ENCODE data around the gene ATP8A2. TPM values are rescaled to one million over a fixed set of nuclear protein-coding genes. Genes with fewer than 3 reads are reported as not detected.

Gene ATP8A2
- total RNA-seq, 2 experiments from 2014 or later = 0.92 to 0.94 TPM

DNA sequence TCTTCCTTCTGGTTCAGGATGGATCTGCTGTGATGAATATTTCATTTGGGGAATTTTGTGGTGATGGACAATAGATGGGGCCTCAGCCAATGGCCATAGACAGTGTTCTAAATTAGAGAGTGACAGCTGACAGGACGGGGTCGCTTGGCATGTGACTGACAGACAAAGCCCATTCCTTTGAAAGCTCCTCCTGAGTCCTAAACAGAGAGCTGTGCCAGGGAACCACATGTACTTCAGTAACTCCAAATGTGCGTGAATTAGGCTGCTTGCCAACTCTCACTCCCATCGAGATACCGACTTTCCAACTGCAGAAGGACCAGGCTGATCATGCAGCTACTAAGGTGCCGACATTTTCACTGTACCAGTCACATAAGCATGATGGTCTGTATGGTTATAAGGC lies 492.3 kb downstream of the ATP8A2 start:
- ChIA-PET POLR2A (no interaction called here), CTCF (no interaction called here)
- ATAC-seq (no peak), DNase-seq (no peak)
- Mint-ChIP-seq H3K4me1 (ENCODE audit: low read depth) (no peaks in the 10 kb centered on the region), H3K9me3 (no peaks in the 10 kb centered on the region), H3K4me3 (no peak overlapping the region), H3K36me3 (ENCODE audit: low read depth) (no peaks in the 10 kb centered on the region), H3K27ac (no peak overlapping the region), H3K27me3 (peaks cover 2% of the 10 kb centered on the region)
- TF ChIP-seq, protein P1, sequence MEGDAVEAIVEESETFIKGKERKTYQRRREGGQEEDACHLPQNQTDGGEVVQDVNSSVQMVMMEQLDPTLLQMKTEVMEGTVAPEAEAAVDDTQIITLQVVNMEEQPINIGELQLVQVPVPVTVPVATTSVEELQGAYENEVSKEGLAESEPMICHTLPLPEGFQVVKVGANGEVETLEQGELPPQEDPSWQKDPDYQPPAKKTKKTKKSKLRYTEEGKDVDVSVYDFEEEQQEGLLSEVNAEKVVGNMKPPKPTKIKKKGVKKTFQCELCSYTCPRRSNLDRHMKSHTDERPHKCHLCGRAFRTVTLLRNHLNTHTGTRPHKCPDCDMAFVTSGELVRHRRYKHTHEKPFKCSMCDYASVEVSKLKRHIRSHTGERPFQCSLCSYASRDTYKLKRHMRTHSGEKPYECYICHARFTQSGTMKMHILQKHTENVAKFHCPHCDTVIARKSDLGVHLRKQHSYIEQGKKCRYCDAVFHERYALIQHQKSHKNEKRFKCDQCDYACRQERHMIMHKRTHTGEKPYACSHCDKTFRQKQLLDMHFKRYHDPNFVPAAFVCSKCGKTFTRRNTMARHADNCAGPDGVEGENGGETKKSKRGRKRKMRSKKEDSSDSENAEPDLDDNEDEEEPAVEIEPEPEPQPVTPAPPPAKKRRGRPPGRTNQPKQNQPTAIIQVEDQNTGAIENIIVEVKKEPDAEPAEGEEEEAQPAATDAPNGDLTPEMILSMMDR (IDR thresholded peaks at IDR 0.05) = no peak
- intact Hi-C loops (cut with micrococcal nuclease) = no loop called here

DNA sequence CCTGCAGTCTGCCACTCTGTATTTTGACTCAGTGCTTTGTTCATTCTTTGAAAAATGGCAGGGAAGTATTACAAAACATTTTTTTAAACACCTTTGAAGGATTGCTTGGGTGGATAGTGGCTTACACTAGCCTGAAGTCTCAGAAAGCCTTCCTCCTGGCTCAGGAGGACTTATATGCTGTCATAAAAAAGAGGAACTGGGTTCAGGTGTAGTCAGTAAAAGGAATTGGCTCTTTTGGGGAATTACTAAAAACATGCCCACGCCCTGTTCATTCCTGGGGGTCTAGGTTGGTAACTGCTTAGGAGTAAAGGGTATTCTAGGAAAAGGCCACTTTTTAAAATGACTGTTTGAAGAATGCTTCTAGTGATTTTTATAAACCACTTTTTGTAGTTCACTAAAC lies 493.2 kb downstream of the ATP8A2 start:
- intact Hi-C loops (cut with micrococcal nuclease) = no loop called here
- DNase-seq = no peak
- H3K36me3 Mint-ChIP-seq (ENCODE audit: low read depth) = no peaks in the 10 kb centered on the region
- no peak for ATAC-seq
- H3K27me3 Mint-ChIP-seq = peaks cover 2% of the 10 kb centered on the region
- TF ChIP-seq, protein P1 (IDR thresholded peaks at IDR 0.05) = no peak
- no peaks in the 10 kb centered on the region for H3K4me1 Mint-ChIP-seq (ENCODE audit: low read depth)
- no peak overlapping the region for H3K4me3 Mint-ChIP-seq
- no peak overlapping the region for H3K27ac Mint-ChIP-seq
- POLR2A ChIA-PET = no interaction called here
- CTCF ChIA-PET = no interaction called here
- H3K9me3 Mint-ChIP-seq = no peaks in the 10 kb centered on the region

DNA sequence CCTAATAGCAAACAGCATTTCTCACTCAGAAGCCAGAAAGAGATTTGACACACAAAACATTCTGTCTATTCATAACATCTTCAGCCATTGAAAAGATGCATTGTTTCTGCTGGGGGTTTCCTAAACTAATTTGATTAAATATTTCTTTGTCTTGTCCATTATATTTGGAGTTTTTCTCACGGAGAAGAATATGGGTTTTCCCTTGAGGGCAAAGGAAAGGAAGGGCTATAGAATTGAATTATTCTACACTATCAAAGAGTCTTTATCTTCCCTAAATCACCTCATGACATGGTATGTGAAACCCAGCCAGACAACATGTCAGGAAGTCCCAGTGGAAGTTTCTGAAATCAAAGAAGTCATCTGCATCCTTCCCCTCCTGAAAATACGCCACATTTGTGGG lies 493.6 kb downstream of the ATP8A2 start:
- H3K4me3 Mint-ChIP-seq = no peak overlapping the region
- no peaks in the 10 kb centered on the region for H3K4me1 Mint-ChIP-seq (ENCODE audit: low read depth)
- H3K36me3 Mint-ChIP-seq (ENCODE audit: low read depth) = no peaks in the 10 kb centered on the region
- ChIA-PET CTCF (no interaction called here), POLR2A (no interaction called here)
- DNase-seq (no peak), ATAC-seq (no peak)
- H3K27ac Mint-ChIP-seq = no peak overlapping the region
- intact Hi-C loops (cut with micrococcal nuclease) = no loop called here
- no peaks in the 10 kb centered on the region for H3K9me3 Mint-ChIP-seq
- peaks cover 2% of the 10 kb centered on the region for H3K27me3 Mint-ChIP-seq
- TF ChIP-seq, protein P1 (IDR thresholded peaks at IDR 0.05) = no peak

DNA sequence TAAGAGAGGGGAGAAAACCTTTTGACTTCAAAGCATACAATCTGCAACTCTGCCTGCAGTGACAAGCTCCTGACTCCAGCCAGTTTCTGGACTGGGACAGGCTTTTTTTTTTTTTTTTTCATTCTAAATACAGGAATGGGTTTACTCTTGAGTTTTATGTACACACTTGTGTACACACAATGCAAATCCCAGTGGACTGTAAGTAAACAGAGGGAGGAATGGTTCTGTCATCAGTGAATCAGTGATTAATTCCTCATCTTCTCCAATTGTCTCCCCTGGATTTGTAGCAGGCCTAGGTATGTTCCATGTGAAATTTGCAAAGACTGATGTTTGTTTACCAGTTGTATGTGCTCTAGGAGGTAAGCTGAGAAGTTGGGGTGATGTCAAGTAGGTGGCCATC lies 495.3 kb downstream of the ATP8A2 start:
- CTCF ChIA-PET = interaction anchor here (0.9 kb wide), 1 partner anchor 10 kb away, joined by 3 read pairs; no protein-coding TSS in a partner anchor
- intact Hi-C loops (cut with micrococcal nuclease) = no loop called here
- H3K4me3 Mint-ChIP-seq = no peak overlapping the region
- no peaks in the 10 kb centered on the region for H3K36me3 Mint-ChIP-seq (ENCODE audit: low read depth)
- DNase-seq (no peak), ATAC-seq (no peak)
- peaks cover 2% of the 10 kb centered on the region for H3K27me3 Mint-ChIP-seq
- peaks cover 15% of the 10 kb centered on the region for H3K4me1 Mint-ChIP-seq (ENCODE audit: low read depth)
- TF ChIP-seq, protein P1 (IDR thresholded peaks at IDR 0.05) = no peak
- H3K27ac Mint-ChIP-seq = no peak overlapping the region
- POLR2A ChIA-PET = no interaction called here
- no peaks in the 10 kb centered on the region for H3K9me3 Mint-ChIP-seq

DNA sequence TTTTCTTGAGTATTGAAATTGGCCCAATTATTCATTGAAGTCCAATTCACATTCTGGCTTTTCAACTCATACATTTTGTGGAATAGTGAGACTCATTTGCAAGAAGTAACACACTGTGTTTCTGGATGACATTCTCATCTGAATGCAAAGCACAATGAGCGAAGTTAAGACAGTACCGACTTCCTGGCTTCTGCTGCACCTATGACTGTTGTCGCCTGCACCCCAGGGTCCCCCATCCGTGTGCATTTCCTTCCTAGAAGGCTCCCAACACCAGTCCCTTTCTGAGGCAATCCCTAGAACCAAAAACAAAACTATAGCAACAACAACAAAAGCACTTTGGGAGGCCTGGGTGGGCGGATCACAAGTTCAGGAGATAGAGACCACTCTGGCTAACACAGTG lies 496.7 kb downstream of the ATP8A2 start:
- Mint-ChIP-seq H3K27me3 (peaks cover 2% of the 10 kb centered on the region), H3K36me3 (ENCODE audit: low read depth) (no peaks in the 10 kb centered on the region), H3K4me1 (ENCODE audit: low read depth) (peaks cover 26% of the 10 kb centered on the region), H3K9me3 (no peaks in the 10 kb centered on the region), H3K27ac (no peak overlapping the region), H3K4me3 (no peak overlapping the region)
- POLR2A ChIA-PET = interaction anchor here (0.6 kb wide), 1 partner anchor 37 kb away, joined by 3 read pairs; no protein-coding TSS in a partner anchor
- DNase-seq (no peak), ATAC-seq (no peak)
- intact Hi-C loops (cut with micrococcal nuclease) = no loop called here
- CTCF ChIA-PET = no interaction called here
- TF ChIP-seq, protein P1 (IDR thresholded peaks at IDR 0.05) = no peak
